Panc1 (cell line): ENCODE data around the gene UAP1.

Experiments
- CTCF ChIP-seq: fragments of 450-650 bp; IDR thresholded peaks from 2 replicates; pipeline ENCODE4 v1.5.1; 2017; ENCODE audit warnings: mild to moderate bottlenecking
- POLR2AphosphoS5 ChIP-seq: IDR thresholded peaks from 2 replicates; pipeline ENCODE4 v1.6.1; 2012; ENCODE audit warnings: mild to moderate bottlenecking, low read depth, low read length, moderate library complexity
- TF ChIP-seq, protein P1 (sequence below), 2 experiments: IDR thresholded peaks; 2 replicates each; pipeline ENCODE4 v1.6.1; 2011 to 2012; ENCODE audit warnings: low read depth in 2 of 2, control low read depth in 1 of 2, low read length in 1 of 2, mild to moderate bottlenecking in 1 of 2, moderate library complexity in 1 of 2; ENCODE audit not compliant: insufficient read depth in 1 of 2

DNA sequence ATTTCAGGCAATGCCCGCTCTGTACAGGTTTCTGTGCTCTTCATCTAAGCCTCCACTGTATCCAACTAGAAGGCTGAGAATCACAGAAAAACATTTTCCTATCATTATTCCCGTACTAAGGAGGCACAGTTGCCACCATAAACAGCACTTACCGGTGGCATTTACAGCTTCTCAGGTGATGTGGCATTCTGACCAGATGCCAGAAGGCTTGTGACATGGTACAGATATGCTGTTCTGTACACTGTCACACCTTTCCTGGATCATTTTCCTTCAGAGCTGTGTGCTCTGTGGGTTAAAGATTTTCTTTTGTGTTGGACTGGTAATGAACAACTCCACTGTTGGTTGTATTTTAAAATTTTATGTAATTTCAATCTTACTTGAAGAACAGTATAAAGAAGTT, 4.0 kb upstream of the UAP1 start:
- TF ChIP-seq CTCF = no peak
- TF ChIP-seq, protein P1, sequence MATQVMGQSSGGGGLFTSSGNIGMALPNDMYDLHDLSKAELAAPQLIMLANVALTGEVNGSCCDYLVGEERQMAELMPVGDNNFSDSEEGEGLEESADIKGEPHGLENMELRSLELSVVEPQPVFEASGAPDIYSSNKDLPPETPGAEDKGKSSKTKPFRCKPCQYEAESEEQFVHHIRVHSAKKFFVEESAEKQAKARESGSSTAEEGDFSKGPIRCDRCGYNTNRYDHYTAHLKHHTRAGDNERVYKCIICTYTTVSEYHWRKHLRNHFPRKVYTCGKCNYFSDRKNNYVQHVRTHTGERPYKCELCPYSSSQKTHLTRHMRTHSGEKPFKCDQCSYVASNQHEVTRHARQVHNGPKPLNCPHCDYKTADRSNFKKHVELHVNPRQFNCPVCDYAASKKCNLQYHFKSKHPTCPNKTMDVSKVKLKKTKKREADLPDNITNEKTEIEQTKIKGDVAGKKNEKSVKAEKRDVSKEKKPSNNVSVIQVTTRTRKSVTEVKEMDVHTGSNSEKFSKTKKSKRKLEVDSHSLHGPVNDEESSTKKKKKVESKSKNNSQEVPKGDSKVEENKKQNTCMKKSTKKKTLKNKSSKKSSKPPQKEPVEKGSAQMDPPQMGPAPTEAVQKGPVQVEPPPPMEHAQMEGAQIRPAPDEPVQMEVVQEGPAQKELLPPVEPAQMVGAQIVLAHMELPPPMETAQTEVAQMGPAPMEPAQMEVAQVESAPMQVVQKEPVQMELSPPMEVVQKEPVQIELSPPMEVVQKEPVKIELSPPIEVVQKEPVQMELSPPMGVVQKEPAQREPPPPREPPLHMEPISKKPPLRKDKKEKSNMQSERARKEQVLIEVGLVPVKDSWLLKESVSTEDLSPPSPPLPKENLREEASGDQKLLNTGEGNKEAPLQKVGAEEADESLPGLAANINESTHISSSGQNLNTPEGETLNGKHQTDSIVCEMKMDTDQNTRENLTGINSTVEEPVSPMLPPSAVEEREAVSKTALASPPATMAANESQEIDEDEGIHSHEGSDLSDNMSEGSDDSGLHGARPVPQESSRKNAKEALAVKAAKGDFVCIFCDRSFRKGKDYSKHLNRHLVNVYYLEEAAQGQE (IDR thresholded peaks at IDR 0.05; ENCODE audit: insufficient read depth in 1 of 2, low read depth in 2 of 2, low read length in 1 of 2) = no peak
- no peak for TF ChIP-seq POLR2AphosphoS5
